Measurements from ENCODE around the gene GPANK1. TPM values are rescaled to one million over a fixed set of nuclear protein-coding genes. Genes with fewer than 3 reads are reported as not detected.
A peak's percentile ranks its signal among the peaks of the same experiment; 100 is the strongest.

GPANK1 gene
- total and polyA plus RNA-seq, 9 of the 15 experiments (the other 6 are each of a cell fraction or from before 2014, with no cell fraction given), result 32.2 to 111 (median 46.3) TPM

- no peak for TF ChIP-seq XRCC4 (IDR thresholded peaks at IDR 0.05; ENCODE audit: extremely low read depth, insufficient read depth, insufficient read length)
- no peak for TF ChIP-seq RBM22 (IDR thresholded peaks at IDR 0.05; ENCODE audit: low read depth, low read length, poor library complexity, severe bottlenecking)
- peak; percentile 98 for TF ChIP-seq MTA3 (IDR thresholded peaks at IDR 0.05; ENCODE audit: borderline replicate concordance)
- 0 out of 2 replicates have a peak, but pooled peaks have one; percentile 86 for TF ChIP-seq PURB (CRISPR knock-in tag; IDR thresholded peaks at IDR 0.05; ENCODE audit: low read depth)
- TF ChIP-seq RNF2 (IDR thresholded peaks at IDR 0.05), result peak; percentile 10
- no peak for TF ChIP-seq ZNF277 (CRISPR knock-in tag; IDR thresholded peaks at IDR 0.05; ENCODE audit: borderline replicate concordance)
- TF ChIP-seq ZNF512 (tag; IDR thresholded peaks at IDR 0.05), result no peak
- no peak for TF ChIP-seq HNRNPK (IDR thresholded peaks at IDR 0.05; ENCODE audit: low read depth, low read length, poor library complexity, severe bottlenecking)
- TF ChIP-seq OTX1 (CRISPR knock-in tag; IDR thresholded peaks at IDR 0.05), result peak; percentile 83
- TF ChIP-seq NCOA6 (IDR thresholded peaks at IDR 0.05), result no peak
- TF ChIP-seq USF2 (CRISPR knock-in tag; IDR thresholded peaks at IDR 0.05), result no peak
- TF ChIP-seq GTF2B (IDR thresholded peaks at IDR 0.05; ENCODE audit: extremely low read depth, insufficient read length), result no peak
- peak; percentile 61; the same call in 1 of the 2 replicates for TF ChIP-seq CC2D1A (IDR thresholded peaks at IDR 0.05)
- TF ChIP-seq PRPF4 (IDR thresholded peaks at IDR 0.05; ENCODE audit: insufficient read depth, low read depth, low read length, poor library complexity, severe bottlenecking), result no peak
- TF ChIP-seq SIN3B (IDR thresholded peaks at IDR 0.05; ENCODE audit: low read depth), result no peak
- no peak for TF ChIP-seq ZFP1 (CRISPR knock-in tag; IDR thresholded peaks at IDR 0.05)
- no peak for TF ChIP-seq HDAC6 (IDR thresholded peaks at IDR 0.05; ENCODE audit: low read depth, low read length)
- TF ChIP-seq MBD1 (CRISPR knock-in tag; IDR thresholded peaks at IDR 0.05), result 0 out of 2 replicates have a peak, but pooled peaks have one; percentile 36
- peak; percentile 3 for TF ChIP-seq MEIS2 (IDR thresholded peaks at IDR 0.05; ENCODE audit: partially characterized antibody)
- no peak for TF ChIP-seq ZC3H11A (IDR thresholded peaks at IDR 0.05; ENCODE audit: low read depth, low read length)
- TF ChIP-seq SETDB1 (IDR thresholded peaks at IDR 0.05; ENCODE audit: low read length), result no peak
- TF ChIP-seq TEAD2 (tag; IDR thresholded peaks at IDR 0.05), result no peak
- TF ChIP-seq ZNF561 (CRISPR knock-in tag; conservative IDR thresholded peaks at IDR 0.05), result no peak
Measured at GRCh38 chr6:31690231-31691077, 25.7 kb upstream of the GPANK1 start (continued).
